ENCODE results near the gene CABLES2.

CABLES2 gene

GRCh38 chr20:62350098-62350628 is 56.9 kb downstream of the CABLES2 start:
- H3K27ac Mint-ChIP-seq: no peak overlapping the region
- H3K36me3 Mint-ChIP-seq: peaks cover 5% of the 10 kb centered on the region
- no peak overlapping the region for H3K4me3 Mint-ChIP-seq
- no peaks in the 10 kb centered on the region for H3K27me3 Mint-ChIP-seq
- no peaks in the 10 kb centered on the region for H3K9me3 Mint-ChIP-seq
- H3K4me1 Mint-ChIP-seq: no peaks in the 10 kb centered on the region

GRCh38 chr20:62349556-62350097 is 57.5 kb downstream of the CABLES2 start:
- Mint-ChIP-seq H3K36me3 (peaks cover 5% of the 10 kb centered on the region), H3K4me3 (no peak overlapping the region), H3K9me3 (no peaks in the 10 kb centered on the region), H3K27ac (no peak overlapping the region), H3K4me1 (no peaks in the 10 kb centered on the region), H3K27me3 (no peaks in the 10 kb centered on the region)

- H3K36me3 Mint-ChIP-seq: peaks cover 5% of the 10 kb centered on the region
- H3K4me1 Mint-ChIP-seq: no peaks in the 10 kb centered on the region
- no peak overlapping the region for H3K27ac Mint-ChIP-seq
- no peaks in the 10 kb centered on the region for H3K9me3 Mint-ChIP-seq
- H3K4me3 Mint-ChIP-seq: no peak overlapping the region
- no peaks in the 10 kb centered on the region for H3K27me3 Mint-ChIP-seq
Measured at GRCh38 chr20:62348604-62349003, 58.5 kb downstream of the CABLES2 start.

- Mint-ChIP-seq H3K36me3 (peaks cover 5% of the 10 kb centered on the region), H3K27me3 (no peaks in the 10 kb centered on the region), H3K4me1 (no peaks in the 10 kb centered on the region), H3K4me3 (no peak overlapping the region), H3K27ac (no peak overlapping the region), H3K9me3 (no peaks in the 10 kb centered on the region)
Measured at GRCh38 chr20:62347445-62347844, 59.6 kb downstream of the CABLES2 start.

GRCh38 chr20:62347151-62347404 is 60.0 kb downstream of the CABLES2 start:
- Mint-ChIP-seq H3K27me3 (no peaks in the 10 kb centered on the region), H3K9me3 (no peaks in the 10 kb centered on the region), H3K4me3 (no peak overlapping the region), H3K4me1 (no peaks in the 10 kb centered on the region), H3K36me3 (peaks cover 5% of the 10 kb centered on the region), H3K27ac (no peak overlapping the region)

GRCh38 chr20:62346398-62347150 is 60.5 kb downstream of the CABLES2 start:
- H3K4me3 Mint-ChIP-seq: no peak overlapping the region
- H3K27ac Mint-ChIP-seq: no peak overlapping the region
- peaks cover 5% of the 10 kb centered on the region for H3K36me3 Mint-ChIP-seq
- H3K27me3 Mint-ChIP-seq: no peaks in the 10 kb centered on the region
- no peaks in the 10 kb centered on the region for H3K9me3 Mint-ChIP-seq
- no peaks in the 10 kb centered on the region for H3K4me1 Mint-ChIP-seq

GRCh38 chr20:62345681-62346370 is 61.3 kb downstream of the CABLES2 start:
- Mint-ChIP-seq H3K4me3 (no peak overlapping the region), H3K9me3 (no peaks in the 10 kb centered on the region), H3K4me1 (no peaks in the 10 kb centered on the region), H3K27me3 (no peaks in the 10 kb centered on the region), H3K27ac (no peak overlapping the region), H3K36me3 (peaks cover 5% of the 10 kb centered on the region)

GRCh38 chr20:62344782-62345181 is 62.3 kb downstream of the CABLES2 start:
- H3K4me1 Mint-ChIP-seq: no peaks in the 10 kb centered on the region

GRCh38 chr20:62344092-62344491 is 63.0 kb downstream of the CABLES2 start:
- H3K9me3 Mint-ChIP-seq: no peaks in the 10 kb centered on the region
- peaks cover 2% of the 10 kb centered on the region for H3K27me3 Mint-ChIP-seq
- H3K4me3 Mint-ChIP-seq: no peak overlapping the region
- no peaks in the 10 kb centered on the region for H3K4me1 Mint-ChIP-seq
- H3K27ac Mint-ChIP-seq: no peak overlapping the region
- H3K36me3 Mint-ChIP-seq: peaks cover 2% of the 10 kb centered on the region

More at GRCh38 chr20:62344782-62345181, 62.3 kb downstream of the CABLES2 start:
- Mint-ChIP-seq H3K27me3 (no peaks in the 10 kb centered on the region), H3K4me3 (no peak overlapping the region), H3K9me3 (no peaks in the 10 kb centered on the region), H3K27ac (no peak overlapping the region), H3K36me3 (peaks cover 5% of the 10 kb centered on the region)

GRCh38 chr20:62342910-62343309 is 64.2 kb downstream of the CABLES2 start:
- Mint-ChIP-seq H3K4me1 (no peaks in the 10 kb centered on the region), H3K4me3 (no peak overlapping the region), H3K9me3 (no peaks in the 10 kb centered on the region), H3K27ac (no peak overlapping the region), H3K27me3 (peaks cover 2% of the 10 kb centered on the region), H3K36me3 (no peaks in the 10 kb centered on the region)

- H3K4me1 Mint-ChIP-seq: no peaks in the 10 kb centered on the region
- H3K9me3 Mint-ChIP-seq: no peaks in the 10 kb centered on the region
- H3K36me3 Mint-ChIP-seq: no peaks in the 10 kb centered on the region
- H3K27ac Mint-ChIP-seq: no peak overlapping the region
- H3K27me3 Mint-ChIP-seq: peaks cover 5% of the 10 kb centered on the region
- H3K4me3 Mint-ChIP-seq: no peak overlapping the region
Measured at GRCh38 chr20:62339647-62340062, 67.4 kb downstream of the CABLES2 start.
